Activated naive CD4-positive, alpha-beta T cell treated with Interleukin-2 at 50 U/mL for 16 hours (primary cell): ENCODE results near the gene CBR4.

Experiments used
- DNase-seq: peaks from one replicate; pipeline ENCODE4 v3.0.0-alpha.2; 2020

Gene CBR4

GRCh38 chr4:169032883-169033645, 23.0 kb upstream of the CBR4 start:
- no peak for DNase-seq

GRCh38 chr4:169032194-169032593, 22.1 kb upstream of the CBR4 start:
- no peak for DNase-seq

- DNase-seq = no peak
These were observed 21.3 kb upstream of the CBR4 start for GRCh38 chr4:169031392-169031791.

GRCh38 chr4:169030562-169030982, 20.5 kb upstream of the CBR4 start:
- DNase-seq = no peak

- no peak for DNase-seq
These were observed 19.9 kb upstream of the CBR4 start for GRCh38 chr4:169029947-169030346.

GRCh38 chr4:169027663-169028062, 17.6 kb upstream of the CBR4 start:
- no peak for DNase-seq

GRCh38 chr4:169025184-169025583, 15.1 kb upstream of the CBR4 start:
- DNase-seq = no peak

- no peak for DNase-seq
These were observed 14.7 kb upstream of the CBR4 start for GRCh38 chr4:169024762-169025161.

GRCh38 chr4:169018406-169018805, 8.4 kb upstream of the CBR4 start:
- DNase-seq = no peak

GRCh38 chr4:169017971-169018370, 7.9 kb upstream of the CBR4 start:
- DNase-seq = no peak

- DNase-seq = no peak
These were observed 5.2 kb upstream of the CBR4 start for GRCh38 chr4:169015186-169015623.

GRCh38 chr4:169014586-169014985, 4.5 kb upstream of the CBR4 start:
- DNase-seq = no peak

- DNase-seq = no peak
These were observed 3.3 kb upstream of the CBR4 start for GRCh38 chr4:169013396-169013795.

- no peak for DNase-seq
These were observed 2.0 kb upstream of the CBR4 start for GRCh38 chr4:169012049-169012448.

- DNase-seq = peak; percentile 56
These were observed 550 bp downstream of the CBR4 start for GRCh38 chr4:169009286-169010124.

- DNase-seq = no peak
These were observed 4.5 kb downstream of the CBR4 start for GRCh38 chr4:169005453-169006099.

GRCh38 chr4:169000315-169000714, 9.7 kb downstream of the CBR4 start:
- no peak for DNase-seq

- no peak for DNase-seq
These were observed 10.2 kb downstream of the CBR4 start for GRCh38 chr4:168999809-169000208.

- no peak for DNase-seq
These were observed 11.5 kb downstream of the CBR4 start for GRCh38 chr4:168998596-168998995.

GRCh38 chr4:168995537-168996295, 14.3 kb downstream of the CBR4 start:
- DNase-seq = no peak

- DNase-seq = no peak
These were observed 15.1 kb downstream of the CBR4 start for GRCh38 chr4:168994958-168995357.

- no peak for DNase-seq
These were observed 16.1 kb downstream of the CBR4 start for GRCh38 chr4:168993714-168994510.
